Peyer's patch (tissue), 4 donors: ENCODE measurements around the gene ARID3B. TPM values are rescaled to one million over a fixed set of nuclear protein-coding genes. Genes with fewer than 3 reads are reported as not detected.

ENCODE experiments used
- DNase-seq, 3 donors: peaks; one replicate each; pipeline ENCODE4 v3.0.0-alpha.2; 2017 to 2019
- H3K27ac ChIP-seq, 4 donors: fragments of 200-600 bp; sonication (generic); one replicate each; pipeline ENCODE4 v1.5.1; 2016 to 2019
- H3K27me3 ChIP-seq, 2 donors: fragments of 200-600 bp; sonication (generic); one replicate each; pipeline ENCODE4 v1.5.1; 2019
- H3K36me3 ChIP-seq, 3 donors: fragments of 200-600 bp; sonication (generic); one replicate each; pipeline ENCODE4 v1.5.1; 2016 to 2019
- H3K4me1 ChIP-seq, 4 donors: fragments of 200-600 bp; sonication (generic); one replicate each; pipeline ENCODE4 v1.5.1; 2016 to 2019
- H3K4me3 ChIP-seq, 4 donors: fragments of 200-600 bp; sonication (generic); 1 replicate in 3 of 4; 2 replicates in 1 of 4; pipeline ENCODE4 v1.5.1; 2016 to 2019; ENCODE audit warnings: mild to moderate bottlenecking in 1 of 4
- H3K9me3 ChIP-seq, 4 donors: fragments of 200-600 bp; sonication (generic); one replicate each; pipeline ENCODE4 v1.5.1; 2016 to 2019; ENCODE audit warnings: mild to moderate bottlenecking in 1 of 4
- POLR2A ChIP-seq, 2 donors: fragments of 450-650 bp; IDR thresholded peaks; one replicate each; pipeline ENCODE4 v1.5.1; 2017; ENCODE audit warnings: antibody characterized with exemption in 2 of 2, mild to moderate bottlenecking in 2 of 2, moderate library complexity in 2 of 2
- total RNA-seq, 4 donors: library from RNA; depleted of rRNA; stranded (reverse); fragments of >200 nt; gene quantifications; one replicate each; pipeline ENCODE4 v1.1.0, GENCODE V29; 2016
- TF ChIP-seq, protein P1 (sequence below), 6 experiments: fragments of 450-650 bp in 4 of 6; fragments of 200-600 bp in 2 of 6; sonication (generic) in 1 of 6; IDR thresholded peaks; one replicate each; pipeline ENCODE4 v1.5.1; 2017 to 2019; ENCODE audit warnings: antibody characterized with exemption in 6 of 6, mild to moderate bottlenecking in 3 of 6, moderate library complexity in 1 of 6

ARID3B gene
- total RNA-seq, 4 donors from 2014 or later = 10.9 to 29.4 (median 21.6) TPM

DNA sequence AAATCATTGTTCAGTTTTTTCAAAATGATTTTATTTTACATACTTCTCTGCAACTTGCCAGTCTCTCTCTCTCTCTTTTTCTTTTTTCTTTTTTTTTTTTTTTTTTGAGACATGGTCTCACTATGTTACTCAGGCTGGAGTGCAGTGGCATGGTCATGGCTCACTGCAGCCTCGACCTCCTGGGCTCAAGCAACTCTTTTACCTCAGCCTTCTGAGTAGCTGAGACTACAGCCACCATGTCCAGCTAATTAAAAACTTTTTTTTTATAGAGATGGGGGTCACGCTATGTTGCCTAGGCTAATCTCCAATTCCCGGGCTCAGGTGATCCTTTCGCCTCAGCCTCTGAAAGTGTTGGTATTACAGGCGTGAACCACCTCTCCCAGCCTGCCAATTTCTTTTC lies 12.1 kb upstream of the ARID3B start:
- DNase-seq = no peak
- Histone ChIP-seq H3K9me3 (no peaks in the 10 kb centered on the region), H3K27ac (no peak overlapping the region), H3K36me3 (no peaks in the 10 kb centered on the region), H3K27me3 (no peaks in the 10 kb centered on the region), H3K4me1 (no peaks in the 10 kb centered on the region), H3K4me3 (no peak overlapping the region)
- TF ChIP-seq, protein P1, sequence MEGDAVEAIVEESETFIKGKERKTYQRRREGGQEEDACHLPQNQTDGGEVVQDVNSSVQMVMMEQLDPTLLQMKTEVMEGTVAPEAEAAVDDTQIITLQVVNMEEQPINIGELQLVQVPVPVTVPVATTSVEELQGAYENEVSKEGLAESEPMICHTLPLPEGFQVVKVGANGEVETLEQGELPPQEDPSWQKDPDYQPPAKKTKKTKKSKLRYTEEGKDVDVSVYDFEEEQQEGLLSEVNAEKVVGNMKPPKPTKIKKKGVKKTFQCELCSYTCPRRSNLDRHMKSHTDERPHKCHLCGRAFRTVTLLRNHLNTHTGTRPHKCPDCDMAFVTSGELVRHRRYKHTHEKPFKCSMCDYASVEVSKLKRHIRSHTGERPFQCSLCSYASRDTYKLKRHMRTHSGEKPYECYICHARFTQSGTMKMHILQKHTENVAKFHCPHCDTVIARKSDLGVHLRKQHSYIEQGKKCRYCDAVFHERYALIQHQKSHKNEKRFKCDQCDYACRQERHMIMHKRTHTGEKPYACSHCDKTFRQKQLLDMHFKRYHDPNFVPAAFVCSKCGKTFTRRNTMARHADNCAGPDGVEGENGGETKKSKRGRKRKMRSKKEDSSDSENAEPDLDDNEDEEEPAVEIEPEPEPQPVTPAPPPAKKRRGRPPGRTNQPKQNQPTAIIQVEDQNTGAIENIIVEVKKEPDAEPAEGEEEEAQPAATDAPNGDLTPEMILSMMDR (IDR thresholded peaks at IDR 0.05) = no peak
- TF ChIP-seq POLR2A (IDR thresholded peaks at IDR 0.05) = no peak

DNA sequence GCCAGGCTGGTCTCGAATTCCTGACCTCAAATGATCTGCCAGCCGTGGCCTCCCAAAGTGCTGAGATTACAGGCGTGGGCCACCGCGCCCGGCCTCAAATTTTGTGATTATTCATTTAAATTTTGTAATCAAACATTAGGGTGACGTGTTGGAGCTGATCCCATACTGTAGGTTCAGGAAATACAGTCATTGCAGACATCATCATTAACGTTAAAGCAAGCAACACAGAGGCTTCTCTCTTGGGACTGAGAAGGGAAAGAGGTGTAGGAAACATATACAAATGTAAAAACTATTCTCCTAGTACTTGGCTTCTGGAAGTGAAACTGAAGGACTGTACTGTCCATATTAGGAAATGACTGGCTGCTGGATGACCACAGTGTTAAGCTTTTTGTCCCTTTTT lies 11.1 kb upstream of the ARID3B start:
- DNase-seq = no peak
- Histone ChIP-seq H3K4me3 (no peak overlapping the region), H3K9me3 (no peaks in the 10 kb centered on the region), H3K36me3 (no peaks in the 10 kb centered on the region), H3K27ac (no peak overlapping the region), H3K27me3 (no peaks in the 10 kb centered on the region), H3K4me1 (no peaks in the 10 kb centered on the region)
- TF ChIP-seq POLR2A (IDR thresholded peaks at IDR 0.05) = no peak
- TF ChIP-seq, protein P1 (IDR thresholded peaks at IDR 0.05) = no peak

DNA sequence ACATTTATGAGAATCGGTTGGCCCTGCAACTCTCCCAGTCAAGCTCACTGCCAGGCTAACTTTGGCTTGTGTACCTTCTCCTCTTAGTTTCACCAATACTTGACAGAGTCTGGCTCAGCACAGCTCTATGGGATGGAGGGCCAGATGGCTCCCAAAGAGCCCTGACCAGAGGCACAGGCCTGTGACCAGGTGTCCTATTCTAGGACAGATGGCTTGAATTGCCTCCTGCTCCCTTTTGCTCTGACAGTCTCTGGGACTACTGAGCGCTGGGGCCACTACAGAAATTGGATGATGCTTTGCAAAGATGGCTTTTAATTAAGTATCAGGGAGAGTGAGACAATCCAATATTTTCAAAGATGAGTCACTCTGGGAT lies 10.3 kb upstream of the ARID3B start:
- no peaks in the 10 kb centered on the region for H3K36me3 ChIP-seq
- no peak for DNase-seq
- TF ChIP-seq, protein P1 (IDR thresholded peaks at IDR 0.05) = no peak
- TF ChIP-seq POLR2A (IDR thresholded peaks at IDR 0.05) = no peak
- no peaks in the 10 kb centered on the region for H3K4me1 ChIP-seq
- H3K27ac ChIP-seq = no peak overlapping the region
- no peaks in the 10 kb centered on the region for H3K9me3 ChIP-seq
- H3K27me3 ChIP-seq = no peaks in the 10 kb centered on the region
- H3K4me3 ChIP-seq = no peak overlapping the region

DNA sequence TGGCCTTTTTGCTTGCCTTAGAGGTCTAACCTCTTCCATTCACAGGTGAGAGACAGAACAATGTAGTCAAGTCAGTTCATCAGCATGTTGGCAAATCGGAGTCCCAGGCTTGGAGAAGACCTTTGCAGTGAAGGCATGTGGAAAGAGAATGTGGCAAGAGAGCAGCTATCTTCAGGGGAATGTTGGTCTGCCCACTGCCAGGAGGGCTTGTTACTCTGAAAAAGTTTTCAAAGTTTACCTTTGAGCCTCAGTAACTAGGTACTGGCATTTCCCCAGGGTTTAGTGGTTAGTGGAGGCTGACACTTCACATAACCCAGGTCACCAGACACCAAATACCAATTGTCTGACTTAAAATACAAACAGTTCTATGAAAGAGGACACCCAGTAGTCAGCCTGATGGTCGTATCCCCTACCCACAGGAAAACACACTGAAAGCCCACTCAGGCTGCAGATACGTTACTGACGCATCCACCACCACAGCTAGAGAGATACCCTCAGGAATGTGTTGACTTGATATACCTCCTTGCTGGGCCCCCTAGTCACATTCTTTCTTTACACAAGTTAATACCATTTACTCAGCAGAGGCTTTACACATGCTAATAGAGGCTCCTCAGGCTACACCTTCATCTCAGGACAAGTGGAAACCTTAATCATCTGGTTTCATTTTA lies 9.7 kb upstream of the ARID3B start:
- Histone ChIP-seq H3K4me3 (no peak overlapping the region), H3K4me1 (no peaks in the 10 kb centered on the region), H3K27ac (no peak overlapping the region), H3K27me3 (no peaks in the 10 kb centered on the region), H3K9me3 (no peaks in the 10 kb centered on the region), H3K36me3 (no peaks in the 10 kb centered on the region)
- DNase-seq = no peak
- no peak for TF ChIP-seq POLR2A (IDR thresholded peaks at IDR 0.05)
- TF ChIP-seq, protein P1 (IDR thresholded peaks at IDR 0.05) = no peak

DNA sequence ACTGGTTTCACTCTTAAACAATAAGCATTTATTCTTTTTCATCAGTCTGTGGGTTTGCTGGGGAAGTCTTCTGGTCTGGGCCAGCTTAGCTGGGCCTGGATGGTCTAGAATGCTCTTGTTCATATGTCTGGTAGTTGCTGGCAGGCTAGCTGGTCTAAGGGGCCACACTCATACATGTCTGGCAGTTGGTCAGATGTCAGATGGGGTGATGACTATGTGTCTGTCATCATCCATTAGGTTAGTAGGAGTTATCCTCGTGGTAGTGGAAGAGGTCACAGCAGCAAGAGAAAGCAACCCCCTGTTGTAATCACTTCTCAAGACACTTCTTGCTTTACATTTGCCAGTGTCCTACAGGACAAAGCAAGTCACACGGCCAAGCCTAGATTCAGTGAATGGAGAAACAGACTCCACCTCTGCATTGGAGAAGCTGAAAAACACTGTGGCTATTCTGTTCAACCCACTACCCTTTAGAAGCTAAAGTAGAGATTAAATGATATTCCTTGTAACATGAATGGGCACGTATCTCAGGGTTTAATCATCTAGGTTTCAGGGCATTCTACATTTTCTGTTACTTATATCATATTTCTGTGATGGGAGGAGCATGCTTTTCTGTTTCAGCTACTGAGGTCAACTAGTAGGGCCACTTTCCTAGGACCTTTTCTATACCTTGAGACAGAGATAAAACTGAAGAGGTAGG lies 5.5 kb upstream of the ARID3B start:
- DNase-seq = no peak
- TF ChIP-seq, protein P1 (IDR thresholded peaks at IDR 0.05) = no peak
- TF ChIP-seq POLR2A (IDR thresholded peaks at IDR 0.05) = no peak
- Histone ChIP-seq H3K9me3 (no peaks in the 10 kb centered on the region), H3K27me3 (no peaks in the 10 kb centered on the region), H3K4me1 (peaks cover 0 to 11% (median 3%) of the 10 kb centered on the region in 4 donors), H3K27ac (no peak overlapping the region), H3K36me3 (no peaks in the 10 kb centered on the region), H3K4me3 (no peak overlapping the region)
